ENCODE results near the gene BBS9. TPM values are rescaled to one million over a fixed set of nuclear protein-coding genes. Genes with fewer than 3 reads are reported as not detected.

Gene BBS9
- total and polyA plus RNA-seq, 2 donors (not counting 1 experiment from before 2014, with no cell fraction given): 8.4 to 45.2 TPM

GRCh38 chr7:33591490-33591889, 462.1 kb downstream of the BBS9 start:
- ATAC-seq (ENCODE audit: low read depth) (no peak), DNase-seq (no peak)
- Histone ChIP-seq H3K4me1 (ENCODE audit: control insufficient read depth in 2 of 2, insufficient read depth in 2 of 2, low read length in 2 of 2) (peaks cover 4 to 9% of the 10 kb centered on the region in 2 donors), H3K4me3 (ENCODE audit: control extremely low read depth in 1 of 5, extremely low read depth in 1 of 5, insufficient read depth in 1 of 5, low read depth in 2 of 5, low read length in 4 of 5) (no peak overlapping the region), H3K9ac (ENCODE audit: low read length) (no peak overlapping the region), H3K9me3 (ENCODE audit: control extremely low read depth in 1 of 3, control insufficient read depth in 2 of 3, insufficient read depth in 1 of 3, low read length in 2 of 3) (no peaks in the 10 kb centered on the region), H3K4me2 (replicated peaks; ENCODE audit: low read depth, low read length, poor library complexity, severe bottlenecking) (no peak overlapping the region), H3K27ac (ENCODE audit: low read length in 2 of 2) (no peak overlapping the region), H4K20me1 (ENCODE audit: control insufficient read depth, insufficient read depth, low read length, poor library complexity, severe bottlenecking) (no peaks in the 10 kb centered on the region), H3K79me2 (ENCODE audit: control insufficient read depth, insufficient read depth, low read length) (no peaks in the 10 kb centered on the region), H3K27me3 (replicated peaks in 1 of 4; ENCODE audit: control extremely low read depth in 1 of 4, control insufficient read depth in 3 of 4, insufficient read depth in 4 of 4, low read length in 3 of 4) (no peaks in the 10 kb centered on the region), H3K36me3 (replicated peaks in 1 of 2; ENCODE audit: control extremely low read depth in 1 of 2, control insufficient read depth in 1 of 2, extremely low read depth in 1 of 2, insufficient read depth in 2 of 2, low read length in 1 of 2) (no peaks in the 10 kb centered on the region), H2AFZ (ENCODE audit: insufficient read depth, low read depth, low read length, poor library complexity, severe bottlenecking) (no peak overlapping the region)
- Mint-ChIP-seq H3K27ac (no peak overlapping the region), H3K27me3 (no peaks in the 10 kb centered on the region), H3K9me3 (ENCODE audit: insufficient read depth) (no peaks in the 10 kb centered on the region), H3K4me3 (no peak overlapping the region), H3K4me1 (peaks cover 10% of the 10 kb centered on the region)
- POLR2A ChIA-PET: no interaction called here
- no peak for TF ChIP-seq EZH2 (IDR thresholded peaks at IDR 0.05; ENCODE audit: borderline replicate concordance, insufficient read depth, low read depth, low read length, poor library complexity, severe bottlenecking)
- no peak for TF ChIP-seq CTCF (IDR thresholded peaks at IDR 0.05)
- CTCF ChIA-PET: no interaction called here
- no CpG with 5 or more reads among the region's 5 CpGs for WGBS (ENCODE audit: insufficient coverage)
- intact Hi-C loops (cut with micrococcal nuclease): no loop called here

GRCh38 chr7:33592718-33593117, 463.4 kb downstream of the BBS9 start:
- ChIA-PET CTCF (no interaction called here), POLR2A (no interaction called here)
- Histone ChIP-seq H2AFZ (ENCODE audit: insufficient read depth, low read depth, low read length, poor library complexity, severe bottlenecking) (no peak overlapping the region), H3K9me3 (ENCODE audit: control extremely low read depth in 1 of 3, control insufficient read depth in 2 of 3, insufficient read depth in 1 of 3, low read length in 2 of 3) (no peaks in the 10 kb centered on the region), H3K27me3 (replicated peaks in 1 of 4; ENCODE audit: control extremely low read depth in 1 of 4, control insufficient read depth in 3 of 4, insufficient read depth in 4 of 4, low read length in 3 of 4) (no peaks in the 10 kb centered on the region), H3K79me2 (ENCODE audit: control insufficient read depth, insufficient read depth, low read length) (no peaks in the 10 kb centered on the region), H4K20me1 (ENCODE audit: control insufficient read depth, insufficient read depth, low read length, poor library complexity, severe bottlenecking) (no peaks in the 10 kb centered on the region), H3K36me3 (replicated peaks in 1 of 2; ENCODE audit: control extremely low read depth in 1 of 2, control insufficient read depth in 1 of 2, extremely low read depth in 1 of 2, insufficient read depth in 2 of 2, low read length in 1 of 2) (no peaks in the 10 kb centered on the region), H3K27ac (ENCODE audit: low read length in 2 of 2) (no peak overlapping the region), H3K4me3 (ENCODE audit: control extremely low read depth in 1 of 5, extremely low read depth in 1 of 5, insufficient read depth in 1 of 5, low read depth in 2 of 5, low read length in 4 of 5) (no peak overlapping the region), H3K9ac (ENCODE audit: low read length) (no peak overlapping the region), H3K4me1 (ENCODE audit: control insufficient read depth in 2 of 2, insufficient read depth in 2 of 2, low read length in 2 of 2) (peaks cover 4 to 9% of the 10 kb centered on the region in 2 donors), H3K4me2 (replicated peaks; ENCODE audit: low read depth, low read length, poor library complexity, severe bottlenecking) (no peak overlapping the region)
- H3K4me1 Mint-ChIP-seq: peaks cover 10% of the 10 kb centered on the region
- DNase-seq (no peak), ATAC-seq (ENCODE audit: low read depth) (no peak)
- H3K9me3 Mint-ChIP-seq (ENCODE audit: insufficient read depth): no peaks in the 10 kb centered on the region
- H3K27ac Mint-ChIP-seq: no peak overlapping the region
- no peak overlapping the region for H3K4me3 Mint-ChIP-seq
- intact Hi-C loops (cut with micrococcal nuclease): no loop called here
- no peaks in the 10 kb centered on the region for H3K27me3 Mint-ChIP-seq
- TF ChIP-seq CTCF (IDR thresholded peaks at IDR 0.05): no peak
- no peak for TF ChIP-seq EZH2 (IDR thresholded peaks at IDR 0.05; ENCODE audit: borderline replicate concordance, insufficient read depth, low read depth, low read length, poor library complexity, severe bottlenecking)

Data from B cell (primary cell).